HepG2 (cell line): ENCODE measurements around the gene HNRNPL. TPM values are rescaled to one million over a fixed set of nuclear protein-coding genes. Genes with fewer than 3 reads are reported as not detected.

Source experiments
- ARID2 ChIP-seq: sonication (generic); formaldehyde crosslinking; IDR thresholded peaks from 2 replicates; pipeline ENCODE4 v1.8.1; 2022; ENCODE audit warnings: mild to moderate bottlenecking, missing genetic modification reagents, borderline replicate concordance
- ARNT2 ChIP-seq: sonication (generic); formaldehyde crosslinking; IDR thresholded peaks from 2 replicates; pipeline ENCODE4 v1.8.0; 2022; ENCODE audit warnings: mild to moderate bottlenecking, low read depth, missing genetic modification reagents, moderate library complexity
- ATF7-NPFF ChIP-seq: sonication (generic); formaldehyde crosslinking; IDR thresholded peaks from 2 replicates; pipeline ENCODE4 v1.8.1; 2023; ENCODE audit warnings: mild to moderate bottlenecking, low read depth, missing genetic modification reagents, moderate library complexity
- FOXP1 ChIP-seq, 2 experiments: fragments of 450-650 bp in 1 of 2; IDR thresholded peaks; 2 replicates each; pipeline ENCODE4 v1.6.1; 2017 to 2018; ENCODE audit warnings: antibody characterized with exemption in 1 of 2
- KAT2B ChIP-seq: fragments of 150-350 bp; IDR thresholded peaks from 2 replicates; pipeline ENCODE4 v1.6.1; 2014; ENCODE audit warnings: low read depth, low read length, borderline replicate concordance
- NFIB ChIP-seq: sonication (generic); formaldehyde crosslinking; IDR thresholded peaks from 2 replicates; pipeline ENCODE4 v1.9.0; 2021; ENCODE audit warnings: missing genetic modification reagents, mild to moderate bottlenecking, borderline replicate concordance
- NFYC ChIP-seq: IDR thresholded peaks from 2 replicates; pipeline ENCODE4 v1.6.1; 2016; ENCODE audit warnings: missing genetic modification reagents, missing compliant biosample characterization
- PCBP1 ChIP-seq: fragments of 200-400 bp; formaldehyde crosslinking; IDR thresholded peaks from 2 replicates; pipeline ENCODE4 v1.6.1; 2017; ENCODE audit warnings: mild to moderate bottlenecking, low read depth, low read length, borderline replicate concordance
- RAD51 ChIP-seq: fragments of 450-650 bp; IDR thresholded peaks from 2 replicates; pipeline ENCODE4 v1.6.1; 2016; ENCODE audit warnings: borderline replicate concordance
- ZBTB42 ChIP-seq: sonication (generic); formaldehyde crosslinking; IDR thresholded peaks from 2 replicates; pipeline ENCODE4 v1.5.0; 2020; ENCODE audit warnings: mild to moderate bottlenecking, missing genetic modification reagents
- ZNF432 ChIP-seq: sonication (generic); formaldehyde crosslinking; IDR thresholded peaks from 2 replicates; pipeline ENCODE4 v1.5.0; 2020; ENCODE audit warnings: missing genetic modification reagents, mild to moderate bottlenecking, borderline replicate concordance
- ZNF510 ChIP-seq: sonication (generic); formaldehyde crosslinking; IDR thresholded peaks from 2 replicates; pipeline ENCODE4 v1.4.0; 2020; ENCODE audit warnings: low read depth, mild to moderate bottlenecking, missing genetic modification reagents
- polyA plus RNA-seq, 8 experiments: library from polyadenylated mRNA; depleted of rRNA in 3 of 8; stranded (reverse) in 7 of 8; unstranded in 1 of 8; fragments of >200 nt; fragmentation: Illumina TruSeq in 4 of 8; extraction: Trizol in 4 of 8; gene quantifications; 2 replicates each; pipeline versions ENCODE4 v1.2.1 to v1.2.3, GENCODE V29; 2011 to 2016; ENCODE audit warnings: low read depth in 4 of 8, missing spikeins in 1 of 8, mixed read lengths in 1 of 8; ENCODE audit not compliant: insufficient read depth in 1 of 8
- total RNA-seq, 5 experiments: library from RNA; depleted of rRNA; stranded (reverse); fragments of >200 nt; fragmentation: Illumina TruSeq; extraction: Trizol; gene quantifications; 2 replicates each; pipeline ENCODE4 v1.2.3, GENCODE V29; 2016; ENCODE audit warnings: low read depth in 1 of 5
- TF ChIP-seq, protein P1 (sequence below): sonication (generic); formaldehyde crosslinking; IDR thresholded peaks from 2 replicates; pipeline ENCODE4 v1.4.0; 2020; ENCODE audit warnings: missing genetic modification reagents, mild to moderate bottlenecking, borderline replicate concordance
- TF ChIP-seq, protein P2 (sequence below): sonication (generic); formaldehyde crosslinking; IDR thresholded peaks from 2 replicates; pipeline ENCODE4 v1.4.0; 2020; ENCODE audit warnings: missing genetic modification reagents
- TF ChIP-seq, protein P3 (sequence below): sonication (generic); formaldehyde crosslinking; IDR thresholded peaks from 2 replicates; pipeline ENCODE4 v1.4.0; 2020; ENCODE audit warnings: missing genetic modification reagents
- TF ChIP-seq, protein P4 (sequence below): sonication (generic); formaldehyde crosslinking; IDR thresholded peaks from 2 replicates; pipeline ENCODE4 v1.4.0; 2020; ENCODE audit warnings: missing genetic modification reagents, mild to moderate bottlenecking, borderline replicate concordance
- TF ChIP-seq, protein P5 (sequence below): sonication (generic); IDR thresholded peaks from 2 replicates; pipeline ENCODE4 v1.6.1; 2016; ENCODE audit warnings: low read depth, borderline replicate concordance
- TF ChIP-seq, protein P6 (sequence below): sonication (generic); formaldehyde crosslinking; IDR thresholded peaks from 2 replicates; pipeline ENCODE4 v1.8.0; 2022; ENCODE audit warnings: missing genetic modification reagents, low read depth, mild to moderate bottlenecking, borderline replicate concordance

The HNRNPL gene
- total and polyA plus RNA-seq, 2 of the 13 experiments (the other 11 are each of a cell fraction or from before 2014, with no cell fraction given) = 156 to 278 TPM

DNA sequence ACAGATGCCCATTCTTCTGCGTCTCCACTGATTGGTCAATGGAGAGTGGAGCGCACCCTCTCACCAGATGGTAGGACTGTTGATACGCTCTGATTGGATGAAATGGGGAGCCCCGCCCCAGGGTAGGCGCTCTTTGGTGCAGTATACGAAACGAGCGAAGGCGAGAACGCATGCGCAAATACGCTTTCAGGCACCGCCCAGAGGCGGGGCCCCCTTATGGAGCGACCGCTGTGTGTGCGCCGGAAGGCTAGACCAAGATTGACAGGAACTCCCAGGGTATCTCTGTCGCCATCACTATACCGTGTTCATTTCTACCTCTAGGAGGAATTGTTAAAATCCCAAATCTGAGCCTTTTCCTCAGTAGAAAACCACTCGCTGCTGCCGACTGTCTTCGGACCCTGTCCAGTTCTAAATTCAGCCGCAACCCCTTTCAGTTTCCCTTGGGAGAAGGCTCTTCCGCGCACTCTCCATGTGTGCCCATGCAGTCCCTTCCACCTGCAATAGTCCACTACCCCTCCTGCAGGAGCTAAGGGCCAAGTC lies 720 bp upstream of the HNRNPL start (continued):
- TF ChIP-seq NFIB (CRISPR knock-in tag) = no peak
- TF ChIP-seq ZNF510 (CRISPR knock-in tag) = 0 out of 2 replicates have a peak, but pooled peaks have one; percentile 49
- no peak for TF ChIP-seq KAT2B
- no peak for TF ChIP-seq FOXP1 (IDR thresholded peaks at IDR 0.05)
- 0 out of 2 replicates have a peak, but pooled peaks have one; percentile 0 for TF ChIP-seq FOXP1 (CRISPR knock-in tag; IDR thresholded peaks at IDR 0.05)
- TF ChIP-seq ATF7-NPFF (CRISPR knock-in tag) = no peak
- TF ChIP-seq PCBP1 = no peak
- TF ChIP-seq, protein P1, sequence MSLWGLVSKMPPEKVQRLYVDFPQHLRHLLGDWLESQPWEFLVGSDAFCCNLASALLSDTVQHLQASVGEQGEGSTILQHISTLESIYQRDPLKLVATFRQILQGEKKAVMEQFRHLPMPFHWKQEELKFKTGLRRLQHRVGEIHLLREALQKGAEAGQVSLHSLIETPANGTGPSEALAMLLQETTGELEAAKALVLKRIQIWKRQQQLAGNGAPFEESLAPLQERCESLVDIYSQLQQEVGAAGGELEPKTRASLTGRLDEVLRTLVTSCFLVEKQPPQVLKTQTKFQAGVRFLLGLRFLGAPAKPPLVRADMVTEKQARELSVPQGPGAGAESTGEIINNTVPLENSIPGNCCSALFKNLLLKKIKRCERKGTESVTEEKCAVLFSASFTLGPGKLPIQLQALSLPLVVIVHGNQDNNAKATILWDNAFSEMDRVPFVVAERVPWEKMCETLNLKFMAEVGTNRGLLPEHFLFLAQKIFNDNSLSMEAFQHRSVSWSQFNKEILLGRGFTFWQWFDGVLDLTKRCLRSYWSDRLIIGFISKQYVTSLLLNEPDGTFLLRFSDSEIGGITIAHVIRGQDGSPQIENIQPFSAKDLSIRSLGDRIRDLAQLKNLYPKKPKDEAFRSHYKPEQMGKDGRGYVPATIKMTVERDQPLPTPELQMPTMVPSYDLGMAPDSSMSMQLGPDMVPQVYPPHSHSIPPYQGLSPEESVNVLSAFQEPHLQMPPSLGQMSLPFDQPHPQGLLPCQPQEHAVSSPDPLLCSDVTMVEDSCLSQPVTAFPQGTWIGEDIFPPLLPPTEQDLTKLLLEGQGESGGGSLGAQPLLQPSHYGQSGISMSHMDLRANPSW (CRISPR knock-in tag) = no peak
- no peak for TF ChIP-seq ZNF432 (CRISPR knock-in tag)
- TF ChIP-seq, protein P2, sequence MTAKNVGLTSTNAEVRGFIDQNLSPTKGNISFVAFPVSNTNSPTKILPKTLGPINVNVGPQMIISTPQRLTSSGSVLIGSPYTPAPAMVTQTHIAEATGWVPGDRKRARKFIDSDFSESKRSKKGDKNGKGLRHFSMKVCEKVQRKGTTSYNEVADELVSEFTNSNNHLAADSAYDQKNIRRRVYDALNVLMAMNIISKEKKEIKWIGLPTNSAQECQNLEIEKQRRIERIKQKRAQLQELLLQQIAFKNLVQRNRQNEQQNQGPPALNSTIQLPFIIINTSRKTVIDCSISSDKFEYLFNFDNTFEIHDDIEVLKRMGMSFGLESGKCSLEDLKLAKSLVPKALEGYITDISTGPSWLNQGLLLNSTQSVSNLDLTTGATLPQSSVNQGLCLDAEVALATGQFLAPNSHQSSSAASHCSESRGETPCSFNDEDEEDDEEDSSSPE (CRISPR knock-in tag) = no peak; the same call in 1 of the 2 replicates
- no peak for TF ChIP-seq ARNT2 (CRISPR knock-in tag)
- TF ChIP-seq ZBTB42 (CRISPR knock-in tag) = no peak
- TF ChIP-seq, protein P3, sequence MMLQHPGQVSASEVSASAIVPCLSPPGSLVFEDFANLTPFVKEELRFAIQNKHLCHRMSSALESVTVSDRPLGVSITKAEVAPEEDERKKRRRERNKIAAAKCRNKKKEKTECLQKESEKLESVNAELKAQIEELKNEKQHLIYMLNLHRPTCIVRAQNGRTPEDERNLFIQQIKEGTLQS = no peak
- no peak for TF ChIP-seq ARID2 (CRISPR knock-in tag)
- no peak for TF ChIP-seq RAD51
- TF ChIP-seq, protein P4, sequence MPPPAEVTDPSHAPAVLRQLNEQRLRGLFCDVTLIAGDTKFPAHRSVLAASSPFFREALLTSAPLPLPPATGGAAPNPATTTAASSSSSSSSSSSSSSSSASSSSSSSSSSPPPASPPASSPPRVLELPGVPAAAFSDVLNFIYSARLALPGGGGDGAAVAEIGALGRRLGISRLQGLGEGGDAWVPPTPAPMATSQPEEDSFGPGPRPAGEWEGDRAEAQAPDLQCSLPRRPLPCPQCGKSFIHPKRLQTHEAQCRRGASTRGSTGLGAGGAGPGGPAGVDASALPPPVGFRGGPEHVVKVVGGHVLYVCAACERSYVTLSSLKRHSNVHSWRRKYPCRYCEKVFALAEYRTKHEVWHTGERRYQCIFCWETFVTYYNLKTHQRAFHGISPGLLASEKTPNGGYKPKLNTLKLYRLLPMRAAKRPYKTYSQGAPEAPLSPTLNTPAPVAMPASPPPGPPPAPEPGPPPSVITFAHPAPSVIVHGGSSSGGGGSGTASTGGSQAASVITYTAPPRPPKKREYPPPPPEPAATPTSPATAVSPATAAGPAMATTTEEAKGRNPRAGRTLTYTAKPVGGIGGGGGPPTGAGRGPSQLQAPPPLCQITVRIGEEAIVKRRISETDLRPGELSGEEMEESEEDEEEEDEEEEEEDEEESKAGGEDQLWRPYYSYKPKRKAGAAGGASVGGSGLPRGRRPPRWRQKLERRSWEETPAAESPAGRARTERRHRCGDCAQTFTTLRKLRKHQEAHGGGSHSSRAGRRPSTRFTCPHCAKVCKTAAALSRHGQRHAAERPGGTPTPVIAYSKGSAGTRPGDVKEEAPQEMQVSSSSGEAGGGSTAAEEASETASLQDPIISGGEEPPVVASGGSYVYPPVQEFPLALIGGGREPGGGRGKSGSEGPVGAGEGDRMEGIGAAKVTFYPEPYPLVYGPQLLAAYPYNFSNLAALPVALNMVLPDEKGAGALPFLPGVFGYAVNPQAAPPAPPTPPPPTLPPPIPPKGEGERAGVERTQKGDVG (CRISPR knock-in tag) = no peak
- peak; percentile 84; the same call in 1 of the 2 replicates for TF ChIP-seq NFYC
- TF ChIP-seq, protein P5, sequence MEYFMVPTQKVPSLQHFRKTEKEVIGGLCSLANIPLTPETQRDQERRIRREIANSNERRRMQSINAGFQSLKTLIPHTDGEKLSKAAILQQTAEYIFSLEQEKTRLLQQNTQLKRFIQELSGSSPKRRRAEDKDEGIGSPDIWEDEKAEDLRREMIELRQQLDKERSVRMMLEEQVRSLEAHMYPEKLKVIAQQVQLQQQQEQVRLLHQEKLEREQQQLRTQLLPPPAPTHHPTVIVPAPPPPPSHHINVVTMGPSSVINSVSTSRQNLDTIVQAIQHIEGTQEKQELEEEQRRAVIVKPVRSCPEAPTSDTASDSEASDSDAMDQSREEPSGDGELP = no peak; the same call in 1 of the 2 replicates
- TF ChIP-seq, protein P6, sequence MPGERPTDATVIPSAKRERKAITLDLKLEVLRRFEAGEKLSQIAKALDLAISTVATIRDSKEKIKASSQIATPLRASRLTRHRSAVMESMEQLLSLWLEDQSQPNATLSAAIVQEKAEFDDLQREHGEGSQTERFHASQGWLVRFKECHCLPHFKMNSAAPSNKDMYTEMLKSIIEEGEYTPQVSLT (CRISPR knock-in tag) = no peak
